ENCODE data around the gene DEPDC1B. TPM values are rescaled to one million over a fixed set of nuclear protein-coding genes. Genes with fewer than 3 reads are reported as not detected.

Gene DEPDC1B
- total and polyA plus RNA-seq, 2 of the 4 experiments (the other 2 are of a cell fraction): 4.4 to 9.3 TPM

DNA sequence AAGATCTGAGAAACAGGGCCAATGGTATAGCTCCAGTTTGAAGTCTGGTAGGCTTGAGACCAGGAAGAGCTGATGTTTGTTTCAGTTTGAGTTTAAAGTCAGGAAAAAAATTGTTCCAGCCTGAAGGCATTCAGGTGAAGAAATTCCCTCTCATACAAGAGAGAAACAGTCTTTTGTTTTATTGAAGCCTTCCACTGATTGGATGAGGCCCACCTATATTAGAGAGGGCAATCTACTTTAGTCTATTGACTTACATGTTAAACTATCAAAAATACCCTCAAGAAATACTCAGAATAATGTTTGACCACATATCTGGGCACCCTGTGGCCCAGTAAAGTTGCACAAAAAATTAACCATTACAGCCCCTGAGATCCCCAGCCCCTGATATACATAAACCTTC lies 5.2 kb upstream of the DEPDC1B start:
- TF ChIP-seq RAD21 (IDR thresholded peaks at IDR 0.05; ENCODE audit: low read length) (no peak), RFX5 (IDR thresholded peaks at IDR 0.05; ENCODE audit: low read depth, low read length) (no peak), MAZ (IDR thresholded peaks at IDR 0.05; ENCODE audit: borderline replicate concordance, low read depth, low read length) (no peak)
- in situ Hi-C loops (cut with MboI; ENCODE audit: low sequenced_read_pairs) (loop anchor here (10.0 kb wide), 1 partner anchor 240 kb away; the partner anchor contains the start of genes ERCC8 and NDUFAF2), dilution Hi-C loops (cut with HindIII; ENCODE audit: low sequenced_read_pairs, unreplicated experiment) (no loop called here), intact Hi-C loops (cut with micrococcal nuclease) (loop anchor here (10.0 kb wide), 1 partner anchor 140 kb away; the partner anchor contains the start of gene ELOVL7)
- no peak overlapping the region for H3K14ac ChIP-seq (replicated peaks; ENCODE audit: low read depth, low read length)
- H4K8ac ChIP-seq (ENCODE audit: low read depth in 2 of 2, low read length in 2 of 2): no peak overlapping the region
- H3K27ac ChIP-seq (ENCODE audit: insufficient read depth, low read length): no peak overlapping the region
- H3K36me3 ChIP-seq (ENCODE audit: control insufficient read depth, insufficient read depth, low read length): no peaks in the 10 kb centered on the region
- ATAC-seq (ENCODE audit: low read depth) (no peak), DNase-seq (no peak)
- H2BK15ac ChIP-seq (ENCODE audit: low read depth, low read length): no peak overlapping the region
- no peaks in the 10 kb centered on the region for H3K9me1 ChIP-seq (ENCODE audit: insufficient read depth, low read length)
- POLR2A ChIA-PET (ENCODE audit: unreplicated experiment): no interaction called here
- H4K5ac ChIP-seq (ENCODE audit: low read depth, low read length): no peak overlapping the region
- H4K91ac ChIP-seq (ENCODE audit: insufficient read depth, low read depth, low read length): no peak overlapping the region
- H3K4me2 ChIP-seq (ENCODE audit: low read depth, low read length): no peak overlapping the region
- H3K9ac ChIP-seq (ENCODE audit: low read depth, low read length): no peak overlapping the region
- H3K4me3 ChIP-seq (ENCODE audit: insufficient read depth, low read depth, low read length): no peak overlapping the region
- no peaks in the 10 kb centered on the region; a peak in 1 of 4 replicates for H3K79me1 ChIP-seq (ENCODE audit: low read depth in 1 of 2, low read length in 2 of 2)
- CTCF ChIA-PET: interaction anchor here (1.2 kb wide), 1 partner anchor 17 kb away, joined by 3 read pairs; no protein-coding TSS in a partner anchor
- H2AFZ ChIP-seq (replicated peaks; ENCODE audit: low read length, poor library complexity): no peak overlapping the region
- no peak overlapping the region for H3K4ac ChIP-seq (ENCODE audit: low read depth, low read length)
- H2AK5ac ChIP-seq (ENCODE audit: low read depth, low read length): no peak overlapping the region
- no peak overlapping the region for H3K18ac ChIP-seq (ENCODE audit: low read depth, low read length)
- no peak overlapping the region for H2BK20ac ChIP-seq (ENCODE audit: low read depth, low read length)
- no peaks in the 10 kb centered on the region for H4K20me1 ChIP-seq (ENCODE audit: insufficient read depth, low read length)
- no peak overlapping the region for H3K23ac ChIP-seq (ENCODE audit: low read depth, low read length)
- no peak overlapping the region for H2BK120ac ChIP-seq (ENCODE audit: low read depth, low read length)
- no peaks in the 10 kb centered on the region for H3K4me1 ChIP-seq (ENCODE audit: control insufficient read depth, insufficient read depth, low read length)
- no peak overlapping the region for H3K56ac ChIP-seq (ENCODE audit: extremely low read depth, insufficient read depth, low read length)
- no peak overlapping the region for H2AK9ac ChIP-seq (replicated peaks; ENCODE audit: low read depth, low read length, poor library complexity)
- BruUV-seq (replicated peaks): no TSS peak
- no peak overlapping the region for H2BK5ac ChIP-seq (ENCODE audit: low read depth, low read length, poor library complexity, severe bottlenecking)
- no peaks in the 10 kb centered on the region for H3K9me3 ChIP-seq (ENCODE audit: control insufficient read depth, insufficient read depth, low read length)
- H3K27me3 ChIP-seq (ENCODE audit: control insufficient read depth, insufficient read depth, low read length): peaks cover 8% of the 10 kb centered on the region

Data from IMR-90 (cell line).